Measurements from ENCODE around the gene LIPA. TPM values are rescaled to one million over a fixed set of nuclear protein-coding genes. Genes with fewer than 3 reads are reported as not detected.
"Not testable (repeated sequence)": the region's sequence is repeated elsewhere in the genome, so short reads cannot be mapped to it uniquely, and the experiment has no call there.

Gene LIPA
- polyA plus RNA-seq, 1 donor (not counting 4 experiments of a cell fraction or from before 2014, with no cell fraction given) = 156 TPM

DNA sequence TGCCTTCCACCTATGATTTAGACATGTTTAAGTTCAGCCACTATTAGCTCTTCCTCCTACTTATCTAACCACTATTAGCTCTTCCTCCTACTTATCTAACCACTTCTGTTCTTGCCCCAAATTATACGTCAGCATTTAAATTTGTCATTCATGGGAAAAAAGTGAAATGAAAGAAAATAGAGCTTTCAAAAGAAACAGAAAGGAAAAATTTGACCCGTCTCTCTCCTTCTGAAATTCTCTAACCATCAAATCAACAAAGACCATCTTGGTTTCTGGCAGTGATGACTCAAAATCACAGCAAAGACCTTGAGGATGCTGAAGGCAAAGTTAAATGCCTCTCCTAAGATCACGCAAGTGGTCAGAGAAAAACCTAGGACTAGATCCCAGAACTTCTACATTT, 2.6 kb downstream of the LIPA start:
- H4K20me1 ChIP-seq (ENCODE audit: control insufficient read depth, extremely low read depth, insufficient read depth, low read length) = no peaks in the 10 kb centered on the region
- peaks cover 8% of the 10 kb centered on the region for H3K4me1 ChIP-seq (ENCODE audit: control insufficient read depth, extremely low read depth, insufficient read depth, low read length)
- dilution Hi-C loops (cut with MboI; ENCODE audit: extremely low pct_ligation_motif_present, low sequenced_read_pairs) = no loop called here
- no peak overlapping the region for H3K9ac ChIP-seq (ENCODE audit: control insufficient read depth, extremely low read depth, insufficient read depth, low read length)
- no peaks in the 10 kb centered on the region for H3K9me1 ChIP-seq (ENCODE audit: control insufficient read depth, extremely low read depth, insufficient read depth, low read length)
- no peak for FAIRE-seq
- no peak overlapping the region for H3K4me2 ChIP-seq (ENCODE audit: control insufficient read depth, extremely low read depth, insufficient read depth, low read depth, low read length)
- TF ChIP-seq, protein P1, sequence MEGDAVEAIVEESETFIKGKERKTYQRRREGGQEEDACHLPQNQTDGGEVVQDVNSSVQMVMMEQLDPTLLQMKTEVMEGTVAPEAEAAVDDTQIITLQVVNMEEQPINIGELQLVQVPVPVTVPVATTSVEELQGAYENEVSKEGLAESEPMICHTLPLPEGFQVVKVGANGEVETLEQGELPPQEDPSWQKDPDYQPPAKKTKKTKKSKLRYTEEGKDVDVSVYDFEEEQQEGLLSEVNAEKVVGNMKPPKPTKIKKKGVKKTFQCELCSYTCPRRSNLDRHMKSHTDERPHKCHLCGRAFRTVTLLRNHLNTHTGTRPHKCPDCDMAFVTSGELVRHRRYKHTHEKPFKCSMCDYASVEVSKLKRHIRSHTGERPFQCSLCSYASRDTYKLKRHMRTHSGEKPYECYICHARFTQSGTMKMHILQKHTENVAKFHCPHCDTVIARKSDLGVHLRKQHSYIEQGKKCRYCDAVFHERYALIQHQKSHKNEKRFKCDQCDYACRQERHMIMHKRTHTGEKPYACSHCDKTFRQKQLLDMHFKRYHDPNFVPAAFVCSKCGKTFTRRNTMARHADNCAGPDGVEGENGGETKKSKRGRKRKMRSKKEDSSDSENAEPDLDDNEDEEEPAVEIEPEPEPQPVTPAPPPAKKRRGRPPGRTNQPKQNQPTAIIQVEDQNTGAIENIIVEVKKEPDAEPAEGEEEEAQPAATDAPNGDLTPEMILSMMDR (optimal IDR thresholded peaks at IDR 0.05 in 1 of 3, IDR thresholded peaks at IDR 0.05 in 1 of 3, conservative IDR thresholded peaks at IDR 0.05 in 1 of 3; ENCODE audit: extremely low read depth in 1 of 3, insufficient read depth in 2 of 3, low read length in 3 of 3) = no peak
- no peak overlapping the region for H3K27ac ChIP-seq (ENCODE audit: control insufficient read depth, insufficient read depth, low read length)
- peaks cover 1 to 6% of the 10 kb centered on the region in 2 experiments for H3K36me3 ChIP-seq (ENCODE audit: control insufficient read depth in 2 of 2, extremely low read depth in 1 of 2, insufficient read depth in 2 of 2, low read length in 2 of 2)
- DNase-seq (ENCODE audit: low read depth, low spot score) = no peak
- H2AFZ ChIP-seq (ENCODE audit: control insufficient read depth, low read length) = no peak overlapping the region
- peaks cover 18% of the 10 kb centered on the region for H3K79me2 ChIP-seq (ENCODE audit: control insufficient read depth, insufficient read depth, low read length)
- no peaks in the 10 kb centered on the region for H3K27me3 ChIP-seq (ENCODE audit: control insufficient read depth, extremely low read depth, insufficient read depth, low read length)
- H3K4me3 ChIP-seq (ENCODE audit: control insufficient read depth in 2 of 3, extremely low read depth in 1 of 3, insufficient read depth in 2 of 3, low read depth in 1 of 3, low read length in 3 of 3) = no peak overlapping the region
- no peaks in the 10 kb centered on the region for H3K9me3 ChIP-seq (ENCODE audit: control insufficient read depth, low read depth, low read length)

DNA sequence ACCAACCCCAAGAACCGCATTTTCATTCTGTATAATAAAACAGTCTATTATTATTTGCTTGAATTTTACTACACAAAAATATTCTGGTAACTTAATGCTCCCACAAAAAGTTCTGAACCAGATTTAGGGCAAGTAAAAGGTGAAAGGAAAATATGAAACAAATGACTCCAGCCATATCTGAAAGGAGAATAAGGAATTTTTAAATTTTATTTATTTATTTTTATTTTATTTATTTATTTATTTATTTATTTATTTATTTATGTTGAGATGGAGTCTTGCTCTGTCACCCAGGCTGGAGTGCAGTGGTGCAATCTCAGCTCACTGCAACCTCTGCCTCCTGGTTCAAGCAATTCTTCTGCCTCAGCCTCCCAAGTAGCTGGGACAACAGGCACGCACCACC, 4.0 kb downstream of the LIPA start:
- H3K27ac ChIP-seq (ENCODE audit: control insufficient read depth, insufficient read depth, low read length); H3K9ac ChIP-seq (ENCODE audit: control insufficient read depth, extremely low read depth, insufficient read depth, low read length); H3K9me3 ChIP-seq (ENCODE audit: control insufficient read depth, low read depth, low read length); FAIRE-seq; H3K4me2 ChIP-seq (ENCODE audit: control insufficient read depth, extremely low read depth, insufficient read depth, low read depth, low read length); H3K27me3 ChIP-seq (ENCODE audit: control insufficient read depth, extremely low read depth, insufficient read depth, low read length); H3K36me3 ChIP-seq (ENCODE audit: control insufficient read depth in 2 of 2, extremely low read depth in 1 of 2, insufficient read depth in 2 of 2, low read length in 2 of 2); H3K9me1 ChIP-seq (ENCODE audit: control insufficient read depth, extremely low read depth, insufficient read depth, low read length); H4K20me1 ChIP-seq (ENCODE audit: control insufficient read depth, extremely low read depth, insufficient read depth, low read length); DNase-seq (ENCODE audit: low read depth, low spot score); dilution Hi-C loops (cut with MboI; ENCODE audit: extremely low pct_ligation_motif_present, low sequenced_read_pairs); H3K4me3 ChIP-seq (ENCODE audit: control insufficient read depth in 2 of 3, extremely low read depth in 1 of 3, insufficient read depth in 2 of 3, low read depth in 1 of 3, low read length in 3 of 3); H2AFZ ChIP-seq (ENCODE audit: control insufficient read depth, low read length): not testable (repeated sequence)
- peaks cover 11% of the 10 kb centered on the region for H3K4me1 ChIP-seq (ENCODE audit: control insufficient read depth, extremely low read depth, insufficient read depth, low read length)
- H3K79me2 ChIP-seq (ENCODE audit: control insufficient read depth, insufficient read depth, low read length) = peaks cover 18% of the 10 kb centered on the region

DNA sequence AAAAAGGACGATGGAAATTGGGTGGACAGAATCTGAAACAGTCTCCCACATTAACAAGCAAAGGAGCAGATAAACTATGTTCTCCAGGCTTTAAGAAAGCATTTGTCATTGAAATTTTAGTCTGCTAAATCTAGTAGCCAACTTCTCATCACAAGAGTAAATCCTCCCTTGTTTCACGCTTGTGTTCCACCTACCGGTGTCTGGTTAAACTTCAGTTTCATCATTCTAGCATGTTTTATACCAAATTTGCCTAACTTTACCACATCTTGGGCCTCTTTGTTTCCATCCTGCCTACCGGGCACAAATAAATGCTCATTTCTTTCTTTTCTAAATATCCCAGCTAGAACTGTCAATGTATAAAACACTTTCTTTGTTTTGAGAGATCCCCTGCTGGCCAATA, 5.8 kb downstream of the LIPA start:
- Histone ChIP-seq H3K27me3 (ENCODE audit: control insufficient read depth, extremely low read depth, insufficient read depth, low read length) (no peaks in the 10 kb centered on the region), H3K4me2 (ENCODE audit: control insufficient read depth, extremely low read depth, insufficient read depth, low read depth, low read length) (no peak overlapping the region), H3K9ac (ENCODE audit: control insufficient read depth, extremely low read depth, insufficient read depth, low read length) (no peak overlapping the region), H3K9me1 (ENCODE audit: control insufficient read depth, extremely low read depth, insufficient read depth, low read length) (no peaks in the 10 kb centered on the region), H3K79me2 (ENCODE audit: control insufficient read depth, insufficient read depth, low read length) (peaks cover 11% of the 10 kb centered on the region), H3K36me3 (ENCODE audit: control insufficient read depth in 2 of 2, extremely low read depth in 1 of 2, insufficient read depth in 2 of 2, low read length in 2 of 2) (peaks cover 6 to 11% of the 10 kb centered on the region in 2 experiments), H3K4me3 (ENCODE audit: control insufficient read depth in 2 of 3, extremely low read depth in 1 of 3, insufficient read depth in 2 of 3, low read depth in 1 of 3, low read length in 3 of 3) (no peak overlapping the region), H4K20me1 (ENCODE audit: control insufficient read depth, extremely low read depth, insufficient read depth, low read length) (no peaks in the 10 kb centered on the region), H3K4me1 (ENCODE audit: control insufficient read depth, extremely low read depth, insufficient read depth, low read length) (peaks cover 25% of the 10 kb centered on the region), H3K27ac (ENCODE audit: control insufficient read depth, insufficient read depth, low read length) (no peak overlapping the region), H2AFZ (ENCODE audit: control insufficient read depth, low read length) (no peak overlapping the region), H3K9me3 (ENCODE audit: control insufficient read depth, low read depth, low read length) (no peaks in the 10 kb centered on the region)
- TF ChIP-seq, protein P1 (optimal IDR thresholded peaks at IDR 0.05 in 1 of 3, IDR thresholded peaks at IDR 0.05 in 1 of 3, conservative IDR thresholded peaks at IDR 0.05 in 1 of 3; ENCODE audit: extremely low read depth in 1 of 3, insufficient read depth in 2 of 3, low read length in 3 of 3) = no peak
- TF ChIP-seq EZH2 (IDR thresholded peaks at IDR 0.05; ENCODE audit: low read length) = no peak
- DNase-seq (ENCODE audit: low read depth, low spot score) (no peak), FAIRE-seq (no peak)
- dilution Hi-C loops (cut with MboI; ENCODE audit: extremely low pct_ligation_motif_present, low sequenced_read_pairs) = no loop called here
